Pancreas (tissue), 10 donors: ENCODE data around the gene EHBP1. TPM values are rescaled to one million over a fixed set of nuclear protein-coding genes. Genes with fewer than 3 reads are reported as not detected.

ENCODE experiments used
- ATAC-seq, 4 donors: fragments of 200-7000 bp; cut with Tn5 transposase; one replicate each; pipeline versions ENCODE4 v1.8.0 to v1.9.1; 2020; ENCODE audit warnings: mild to moderate bottlenecking in 4 of 4, moderate library complexity in 4 of 4
- DNase-seq, 6 donors: peaks; one replicate each; pipeline ENCODE4 v3.0.0-alpha.2; 2020
- FAIRE-seq: peaks from 2 replicates; lab custom pipeline; 2012; peaks lifted over from hg19 to GRCh38; lab: Jason Lieb, UNC
- H3K27ac ChIP-seq, 4 donors: fragments of 200-600 bp; sonication (generic); 1 replicate in 3 of 4; 2 replicates in 1 of 4; pipeline versions ENCODE4 v1.5.0 to v1.8.0; 2020
- H3K27me3 ChIP-seq, 4 donors: fragments of 200-600 bp; one replicate each; pipeline ENCODE4 v1.8.0; 2021
- H3K36me3 ChIP-seq, 3 donors: fragments of 200-600 bp; sonication (generic) in 1 of 3; one replicate each; pipeline versions ENCODE4 v1.5.0 to v1.8.0; 2020 to 2021
- H3K4me1 ChIP-seq, 3 donors: fragments of 200-600 bp; one replicate each; pipeline ENCODE4 v1.8.0; 2021
- H3K4me3 ChIP-seq, 4 donors: fragments of 200-600 bp; sonication (generic) in 2 of 4; one replicate each; pipeline versions ENCODE4 v1.5.0 to v1.8.0; 2020 to 2021
- H3K9me3 ChIP-seq, 4 donors: fragments of 200-600 bp; one replicate each; pipeline ENCODE4 v1.8.0; 2021
- WGBS, 2 donors: extraction: QIAGEN DNeasy Blood & Tissue Kit; methylation state at CpG; one replicate each; pipeline ENCODE4 v1.1.7; 2013; 5-methylcytosine and 5-hydroxymethylcytosine counted together
- intact Hi-C, 3 donors: fragments of 100-400 bp; cut with DNase I; formaldehyde crosslinking; loops; one replicate each; pipeline versions ENCODE4 v1.11.1 to v1.14.2; 2022
- polyA plus RNA-seq, 2 donors: library from polyadenylated mRNA; stranded (reverse); fragments of 200-250 nt; gene quantifications; one replicate each; pipeline ENCODE4 v1.2.3, GENCODE V29; 2013
- total RNA-seq, 6 donors: library from RNA; stranded (reverse); fragmentation: NEBNext Ultra II Directional in 4 of 6; extraction: Animal tissue kit (Norgen Biotek cat#: 25700) in 4 of 6; gene quantifications; one replicate each; pipeline versions ENCODE4 v1.2.1 to v1.2.4, GENCODE V29; 2021 to 2023
- TF ChIP-seq, protein P1 (sequence below), 4 donors: fragments of 200-600 bp; sonication (generic) in 3 of 4; IDR thresholded peaks; one replicate each; pipeline versions ENCODE4 v1.5.0 to v1.8.0; 2021; ENCODE audit warnings: antibody characterized with exemption in 4 of 4
- donor health status: healthy with polysubstance abuse.
- donor health status: DM: no; HTN: no; CAD: no; lungs with moderate emphysema.
- donor health status: DM: no; HTN: no; CAD: no.
- donor health status: control.
- donor health status: control.
- donor health status: Bipolar disorder and iron deficiency.
- donor health status: DM: yes; HTN: yes; CAD: no.
- donor health status: DM: no; HTN: no; CAD: no.
- donor health status: DM: no; HTN: no; CAD: no.
- donor health status: DM: yes; HTN: yes; CAD: no.

EHBP1 gene
- total and polyA plus RNA-seq, 8 donors, result 7.1 to 34.6 (median 21.1) TPM

DNA sequence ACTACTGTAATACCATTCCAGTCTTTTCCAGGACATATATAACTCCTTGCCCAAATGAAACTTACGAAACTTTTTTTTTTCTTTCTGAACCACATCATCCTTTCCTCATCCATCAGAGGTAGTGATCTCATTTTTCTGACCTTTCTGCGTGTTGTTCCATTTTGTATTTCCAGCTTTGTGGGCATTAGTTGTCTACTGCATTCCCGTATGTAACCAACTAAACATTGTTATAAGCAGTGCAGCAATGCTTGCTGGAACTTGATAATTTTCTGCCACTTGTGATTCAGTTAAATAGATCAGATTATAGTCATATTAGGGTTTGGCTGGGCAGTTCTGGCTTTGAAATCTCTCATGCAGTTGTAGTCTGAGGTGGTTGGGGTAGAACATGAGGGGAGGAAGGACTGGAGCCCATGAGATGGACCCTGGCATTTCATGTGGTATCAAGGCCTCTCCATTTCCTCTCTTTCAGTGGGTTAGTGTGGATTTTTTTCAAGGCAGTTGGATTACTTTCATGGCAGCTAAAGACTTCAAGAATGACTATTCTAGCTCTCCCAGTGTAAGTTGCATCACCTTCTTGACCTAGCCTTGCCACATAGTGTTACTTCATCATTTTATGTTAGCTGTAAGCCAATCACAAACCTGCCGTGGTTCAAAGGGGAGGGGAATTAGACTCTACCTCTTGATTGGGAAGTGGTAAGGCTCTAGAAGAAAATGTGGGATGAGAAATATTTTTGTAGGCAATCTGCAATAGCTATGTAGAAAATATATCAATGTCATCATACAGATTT is 80.5 kb downstream of the EHBP1 start:
- no peaks in the 10 kb centered on the region for H3K9me3 ChIP-seq
- TF ChIP-seq, protein P1, sequence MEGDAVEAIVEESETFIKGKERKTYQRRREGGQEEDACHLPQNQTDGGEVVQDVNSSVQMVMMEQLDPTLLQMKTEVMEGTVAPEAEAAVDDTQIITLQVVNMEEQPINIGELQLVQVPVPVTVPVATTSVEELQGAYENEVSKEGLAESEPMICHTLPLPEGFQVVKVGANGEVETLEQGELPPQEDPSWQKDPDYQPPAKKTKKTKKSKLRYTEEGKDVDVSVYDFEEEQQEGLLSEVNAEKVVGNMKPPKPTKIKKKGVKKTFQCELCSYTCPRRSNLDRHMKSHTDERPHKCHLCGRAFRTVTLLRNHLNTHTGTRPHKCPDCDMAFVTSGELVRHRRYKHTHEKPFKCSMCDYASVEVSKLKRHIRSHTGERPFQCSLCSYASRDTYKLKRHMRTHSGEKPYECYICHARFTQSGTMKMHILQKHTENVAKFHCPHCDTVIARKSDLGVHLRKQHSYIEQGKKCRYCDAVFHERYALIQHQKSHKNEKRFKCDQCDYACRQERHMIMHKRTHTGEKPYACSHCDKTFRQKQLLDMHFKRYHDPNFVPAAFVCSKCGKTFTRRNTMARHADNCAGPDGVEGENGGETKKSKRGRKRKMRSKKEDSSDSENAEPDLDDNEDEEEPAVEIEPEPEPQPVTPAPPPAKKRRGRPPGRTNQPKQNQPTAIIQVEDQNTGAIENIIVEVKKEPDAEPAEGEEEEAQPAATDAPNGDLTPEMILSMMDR (IDR thresholded peaks at IDR 0.05), result no peak
- no peak for FAIRE-seq
- intact Hi-C loops, result no loop called here
- no peak overlapping the region for H3K4me3 ChIP-seq
- H3K27me3 ChIP-seq, result no peaks in the 10 kb centered on the region
- WGBS, 2 donors, result 91 to 92% methylated on average over 4 of the region's 4 CpGs
- no peaks in the 10 kb centered on the region for H3K36me3 ChIP-seq
- no peak overlapping the region for H3K27ac ChIP-seq
- peaks cover 23 to 25% (median 24%) of the 10 kb centered on the region in 3 donors for H3K4me1 ChIP-seq
- ATAC-seq, result peak in 1 of 4 donors; percentile 28
- DNase-seq, result no peak

DNA sequence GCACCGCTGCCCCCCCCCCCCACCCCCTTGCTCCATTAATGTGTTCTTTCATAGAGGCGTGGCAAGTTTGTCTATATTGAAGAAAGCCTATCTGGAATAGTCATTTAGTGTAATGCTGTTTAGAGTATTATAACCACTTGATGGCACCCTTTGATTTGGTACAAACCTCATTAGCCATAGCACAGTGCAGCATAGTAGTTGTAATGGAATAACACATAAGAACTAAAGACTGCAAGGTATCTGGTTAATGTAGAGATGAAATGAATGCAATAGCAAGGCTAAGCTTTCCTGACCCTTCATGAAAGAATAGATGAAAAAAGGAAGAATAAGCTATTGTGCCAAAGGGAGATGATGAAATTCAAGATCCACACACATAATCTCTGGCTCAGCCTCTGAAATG is 81.9 kb downstream of the EHBP1 start:
- Histone ChIP-seq H3K9me3 (no peaks in the 10 kb centered on the region), H3K36me3 (no peaks in the 10 kb centered on the region), H3K4me1 (peaks cover 31 to 33% (median 33%) of the 10 kb centered on the region in 3 donors), H3K27me3 (no peaks in the 10 kb centered on the region), H3K4me3 (no peak overlapping the region), H3K27ac (no peak overlapping the region)
- 9 to 11% methylated on average over 2 of the region's 2 CpGs for WGBS, 2 donors
- ATAC-seq (peak; percentile 70 to 85 (median 83)), DNase-seq (no peak), FAIRE-seq (no peak)
- intact Hi-C loops, result no loop called here
- TF ChIP-seq, protein P1 (IDR thresholded peaks at IDR 0.05), result no peak

DNA sequence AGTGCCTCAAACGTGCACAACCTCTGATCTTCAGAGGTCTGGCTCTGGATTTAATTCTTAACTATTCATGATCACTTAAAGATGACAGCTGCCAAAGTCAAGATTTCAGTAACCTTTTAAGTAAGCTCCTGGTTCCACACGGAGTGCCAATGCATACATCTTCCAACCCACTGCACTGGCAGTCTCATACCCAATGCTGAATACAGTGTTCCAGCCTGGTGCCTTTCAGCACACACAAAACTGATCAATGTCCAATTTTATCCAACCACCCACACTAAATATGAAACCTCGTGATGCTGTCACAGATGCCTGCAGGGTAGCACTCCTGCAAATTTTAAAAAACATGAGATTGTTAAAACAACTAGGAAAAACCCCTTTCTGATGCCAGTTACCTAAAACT is 84.0 kb downstream of the EHBP1 start:
- Histone ChIP-seq H3K27ac (peak overlapping the region in 2 of 4 donors; percentile 8 to 25), H3K9me3 (no peaks in the 10 kb centered on the region), H3K27me3 (no peaks in the 10 kb centered on the region), H3K36me3 (no peaks in the 10 kb centered on the region), H3K4me3 (no peak overlapping the region), H3K4me1 (peaks cover 36 to 43% (median 42%) of the 10 kb centered on the region in 3 donors)
- intact Hi-C loops, result no loop called here
- TF ChIP-seq, protein P1 (IDR thresholded peaks at IDR 0.05), result no peak
- FAIRE-seq (no peak), DNase-seq (no peak), ATAC-seq (peak; percentile 19 to 57 (median 47))
- whole genome bisulfite sequencing, 2 donors, result 7 to 8% methylated on average over 3 of the region's 3 CpGs

DNA sequence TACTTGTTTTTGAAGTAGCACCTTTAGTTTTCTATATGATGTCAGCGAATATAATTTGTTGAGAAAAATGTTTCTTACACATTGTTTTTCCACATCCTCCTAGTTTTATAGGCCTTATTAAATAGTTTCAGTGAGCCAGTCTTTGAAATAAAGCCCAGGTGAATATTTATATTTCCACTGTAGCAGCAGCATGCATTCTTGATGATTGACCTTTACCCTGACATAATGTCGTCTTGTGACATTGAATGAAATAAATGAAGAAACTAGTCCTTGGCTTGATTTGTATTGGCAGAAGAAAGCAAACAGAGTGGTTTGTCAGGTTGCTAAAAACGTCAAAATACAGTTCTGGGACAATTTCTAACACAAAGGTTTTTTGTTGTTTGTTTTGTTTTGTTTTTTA is 84.4 kb downstream of the EHBP1 start:
- Histone ChIP-seq H3K27ac (peak overlapping the region in 2 of 4 donors; percentile 8 to 37), H3K4me3 (no peak overlapping the region), H3K36me3 (no peaks in the 10 kb centered on the region), H3K4me1 (peaks cover 40 to 47% (median 45%) of the 10 kb centered on the region in 3 donors), H3K27me3 (no peaks in the 10 kb centered on the region), H3K9me3 (no peaks in the 10 kb centered on the region)
- TF ChIP-seq, protein P1 (IDR thresholded peaks at IDR 0.05), result no peak
- WGBS, 2 donors, result 14 to 21% methylated on average over 3 of the region's 3 CpGs
- ATAC-seq, result peak; percentile 43 to 70 (median 50)
- no peak for DNase-seq
- FAIRE-seq, result no peak
- intact Hi-C loops, result no loop called here

DNA sequence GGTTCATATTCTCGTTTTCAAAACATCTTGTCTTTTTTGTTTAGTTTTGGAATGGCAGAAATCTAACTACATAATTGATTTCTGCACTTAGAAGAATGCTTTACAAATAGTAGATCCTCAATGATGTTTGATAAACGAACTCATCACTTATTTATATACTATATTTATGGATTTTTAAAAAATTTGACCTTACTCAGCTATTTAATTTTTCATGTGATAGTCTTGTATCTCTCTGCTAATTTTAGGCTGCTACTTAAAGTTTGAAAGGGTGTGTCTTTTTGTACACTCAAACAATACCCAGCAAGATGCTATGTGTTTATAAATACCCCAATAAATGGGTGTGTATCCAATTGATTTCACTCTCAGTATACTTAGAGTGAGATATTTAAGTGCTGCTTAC is 86.9 kb downstream of the EHBP1 start:
- WGBS, 2 donors, result 78 to 80% methylated on average over 2 of the region's 2 CpGs
- intact Hi-C loops, result no loop called here
- H3K36me3 ChIP-seq, result no peaks in the 10 kb centered on the region
- no peak overlapping the region for H3K4me3 ChIP-seq
- H3K27ac ChIP-seq, result no peak overlapping the region
- TF ChIP-seq, protein P1 (IDR thresholded peaks at IDR 0.05), result no peak
- DNase-seq (no peak), FAIRE-seq (no peak), ATAC-seq (no peak)
- no peaks in the 10 kb centered on the region for H3K27me3 ChIP-seq
- peaks cover 47 to 65% (median 60%) of the 10 kb centered on the region in 3 donors for H3K4me1 ChIP-seq
- no peaks in the 10 kb centered on the region for H3K9me3 ChIP-seq
